A549 (cell line): ENCODE measurements around the gene RHCG.

ENCODE experiments used
- CEBPB ChIP-seq, 2 experiments: fragments of >200 bp in 1 of 2; sonication (Bioruptor Twin) in 1 of 2; formaldehyde crosslinking in 1 of 2; IDR thresholded peaks; 2 replicates each; pipeline ENCODE4 v1.6.1; 2012 to 2016
- CHD2 ChIP-seq: fragments of 150-350 bp; IDR thresholded peaks from 2 replicates; pipeline ENCODE4 v1.6.1; 2014; ENCODE audit warnings: low read length; ENCODE audit not compliant: partially characterized antibody
- EHMT2 ChIP-seq: fragments of 200-600 bp; sonication (generic); IDR thresholded peaks from 2 replicates; pipeline ENCODE4 v1.6.1; 2016; ENCODE audit warnings: antibody characterized with exemption, low read depth, mild to moderate bottlenecking, moderate library complexity
- EP300 ChIP-seq, 2 experiments: fragments of >200 bp; sonication (Bioruptor Twin); formaldehyde crosslinking; IDR thresholded peaks; 2 replicates in 1 of 2; 3 replicates in 1 of 2; pipeline ENCODE4 v1.6.1; 2016 to 2017
- HOXB13 ChIP-seq: fragments of 250-450 bp; sonication (Bioruptor Pico); IDR thresholded peaks from 2 replicates; pipeline ENCODE4 v1.5.0; 2020; ENCODE audit warnings: low read depth, mild to moderate bottlenecking, moderate library complexity
- POLR2A ChIP-seq: IDR thresholded peaks from 2 replicates; pipeline ENCODE4 v1.6.1; 2012; ENCODE audit warnings: mild to moderate bottlenecking, low read length
- SREBF2 ChIP-seq: fragments of 450-650 bp; IDR thresholded peaks from 2 replicates; pipeline ENCODE4 v1.6.1; 2014; ENCODE audit warnings: mild to moderate bottlenecking, moderate library complexity
- TF ChIP-seq, protein P1 (sequence below): fragments of >200 bp; sonication (Bioruptor Twin); formaldehyde crosslinking; IDR thresholded peaks from 3 replicates; pipeline ENCODE4 v1.5.1; 2016

DNA sequence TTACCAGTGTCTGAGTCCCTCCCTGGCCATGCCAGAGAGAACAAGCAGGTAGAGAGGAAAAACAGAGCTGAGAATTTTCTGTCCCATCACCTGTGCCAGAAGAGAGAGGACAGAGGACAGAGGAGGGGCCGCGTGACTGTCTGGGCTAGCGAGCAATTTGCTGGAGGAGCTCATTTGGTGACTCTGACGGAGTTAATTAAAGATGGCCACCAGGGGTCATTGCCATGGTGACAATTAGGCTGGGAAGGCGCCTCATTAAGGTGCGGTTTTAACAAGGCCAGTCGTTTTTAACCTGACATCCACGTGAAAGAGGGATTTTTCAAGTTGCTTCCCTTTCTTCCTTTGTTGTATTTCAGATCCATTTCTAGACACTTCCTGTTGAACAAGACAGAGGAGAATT, 72.4 kb downstream of the RHCG start:
- no peak for TF ChIP-seq CEBPB (IDR thresholded peaks at IDR 0.05)
- TF ChIP-seq POLR2A = no peak
- no peak for TF ChIP-seq HOXB13
- TF ChIP-seq, protein P1, sequence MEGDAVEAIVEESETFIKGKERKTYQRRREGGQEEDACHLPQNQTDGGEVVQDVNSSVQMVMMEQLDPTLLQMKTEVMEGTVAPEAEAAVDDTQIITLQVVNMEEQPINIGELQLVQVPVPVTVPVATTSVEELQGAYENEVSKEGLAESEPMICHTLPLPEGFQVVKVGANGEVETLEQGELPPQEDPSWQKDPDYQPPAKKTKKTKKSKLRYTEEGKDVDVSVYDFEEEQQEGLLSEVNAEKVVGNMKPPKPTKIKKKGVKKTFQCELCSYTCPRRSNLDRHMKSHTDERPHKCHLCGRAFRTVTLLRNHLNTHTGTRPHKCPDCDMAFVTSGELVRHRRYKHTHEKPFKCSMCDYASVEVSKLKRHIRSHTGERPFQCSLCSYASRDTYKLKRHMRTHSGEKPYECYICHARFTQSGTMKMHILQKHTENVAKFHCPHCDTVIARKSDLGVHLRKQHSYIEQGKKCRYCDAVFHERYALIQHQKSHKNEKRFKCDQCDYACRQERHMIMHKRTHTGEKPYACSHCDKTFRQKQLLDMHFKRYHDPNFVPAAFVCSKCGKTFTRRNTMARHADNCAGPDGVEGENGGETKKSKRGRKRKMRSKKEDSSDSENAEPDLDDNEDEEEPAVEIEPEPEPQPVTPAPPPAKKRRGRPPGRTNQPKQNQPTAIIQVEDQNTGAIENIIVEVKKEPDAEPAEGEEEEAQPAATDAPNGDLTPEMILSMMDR = no peak
- TF ChIP-seq EP300 (IDR thresholded peaks at IDR 0.05) = no peak
- no peak for TF ChIP-seq CHD2
- no peak for TF ChIP-seq SREBF2
- no peak for TF ChIP-seq EHMT2
